ENCODE data around the gene DIS3L2.

The DIS3L2 gene

DNA sequence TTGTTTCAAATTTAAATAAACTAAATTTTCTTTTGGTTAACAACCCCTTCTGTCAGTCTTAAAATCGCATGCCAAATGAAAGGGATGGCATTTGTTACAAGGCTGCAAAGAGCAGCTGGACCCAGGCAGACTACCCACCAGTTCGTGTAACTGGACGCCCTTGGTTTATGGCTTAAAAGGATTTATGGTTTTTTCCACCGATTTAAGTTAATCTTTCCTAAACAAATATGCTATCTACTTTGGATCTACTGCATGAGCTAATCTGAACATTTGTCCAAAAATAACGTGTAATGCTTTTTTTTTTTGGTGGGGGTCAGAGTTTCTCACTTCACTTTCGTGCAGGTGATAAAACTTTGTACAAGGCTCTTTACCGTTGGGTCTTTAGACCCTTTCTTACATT lies 62.9 kb downstream of the DIS3L2 start:
- no peak overlapping the region for H3K4me3 ChIP-seq (ENCODE audit: low read length, poor library complexity, severe bottlenecking)
- H3K9me2 ChIP-seq (replicated peaks; ENCODE audit: low read depth, low read length): no peaks in the 10 kb centered on the region
- H2AFZ ChIP-seq (ENCODE audit: low read length): no peak overlapping the region
- H3K9me3 ChIP-seq (ENCODE audit: insufficient read depth, low read depth, low read length): no peaks in the 10 kb centered on the region
- H3K9ac ChIP-seq (ENCODE audit: low read depth, low read length, poor library complexity, severe bottlenecking): no peak overlapping the region
- no peaks in the 10 kb centered on the region for H4K20me1 ChIP-seq (ENCODE audit: insufficient read depth, low read length, poor library complexity, severe bottlenecking)
- H3K27me3 ChIP-seq (ENCODE audit: insufficient read depth, low read length, poor library complexity, severe bottlenecking): no peaks in the 10 kb centered on the region
- no peaks in the 10 kb centered on the region for H3F3A ChIP-seq (ENCODE audit: low read depth)
- H3K36me3 ChIP-seq (ENCODE audit: insufficient read depth, low read length): peaks cover 41% of the 10 kb centered on the region; the same call in 1 of the 2 replicates
- TF ChIP-seq, protein P1, sequence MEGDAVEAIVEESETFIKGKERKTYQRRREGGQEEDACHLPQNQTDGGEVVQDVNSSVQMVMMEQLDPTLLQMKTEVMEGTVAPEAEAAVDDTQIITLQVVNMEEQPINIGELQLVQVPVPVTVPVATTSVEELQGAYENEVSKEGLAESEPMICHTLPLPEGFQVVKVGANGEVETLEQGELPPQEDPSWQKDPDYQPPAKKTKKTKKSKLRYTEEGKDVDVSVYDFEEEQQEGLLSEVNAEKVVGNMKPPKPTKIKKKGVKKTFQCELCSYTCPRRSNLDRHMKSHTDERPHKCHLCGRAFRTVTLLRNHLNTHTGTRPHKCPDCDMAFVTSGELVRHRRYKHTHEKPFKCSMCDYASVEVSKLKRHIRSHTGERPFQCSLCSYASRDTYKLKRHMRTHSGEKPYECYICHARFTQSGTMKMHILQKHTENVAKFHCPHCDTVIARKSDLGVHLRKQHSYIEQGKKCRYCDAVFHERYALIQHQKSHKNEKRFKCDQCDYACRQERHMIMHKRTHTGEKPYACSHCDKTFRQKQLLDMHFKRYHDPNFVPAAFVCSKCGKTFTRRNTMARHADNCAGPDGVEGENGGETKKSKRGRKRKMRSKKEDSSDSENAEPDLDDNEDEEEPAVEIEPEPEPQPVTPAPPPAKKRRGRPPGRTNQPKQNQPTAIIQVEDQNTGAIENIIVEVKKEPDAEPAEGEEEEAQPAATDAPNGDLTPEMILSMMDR (conservative IDR thresholded peaks at IDR 0.05; ENCODE audit: low read length): no peak
- no peak for TF ChIP-seq EZH2phosphoT487 (IDR thresholded peaks at IDR 0.05; ENCODE audit: borderline replicate concordance)
- H3K4me2 ChIP-seq (ENCODE audit: low read depth, low read length, poor library complexity, severe bottlenecking): no peak overlapping the region
- H3K79me2 ChIP-seq (ENCODE audit: insufficient read depth, low read length): no peaks in the 10 kb centered on the region
- H3K4me1 ChIP-seq (ENCODE audit: insufficient read depth, low read length, poor library complexity, severe bottlenecking): peaks cover 6% of the 10 kb centered on the region

DNA sequence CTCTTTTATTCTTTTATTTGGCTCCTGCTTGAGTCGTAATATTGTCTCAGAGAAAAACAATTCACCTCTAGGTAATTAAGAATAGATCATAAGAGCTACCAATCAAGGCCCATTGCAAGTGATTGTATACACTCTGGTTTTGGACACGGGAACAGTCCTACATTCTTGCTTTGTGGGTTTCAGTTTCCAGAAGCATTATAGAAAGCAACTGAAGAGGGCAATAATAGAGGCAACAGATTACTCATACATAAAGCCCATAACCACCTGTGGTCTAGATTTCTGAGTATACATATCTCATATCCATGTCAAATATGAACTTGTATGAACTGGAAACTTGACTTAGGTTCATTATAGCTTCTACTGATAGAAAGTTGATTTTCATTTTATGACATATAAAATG lies 65.4 kb downstream of the DIS3L2 start:
- Histone ChIP-seq H3K9me2 (replicated peaks; ENCODE audit: low read depth, low read length) (no peaks in the 10 kb centered on the region), H3K4me1 (ENCODE audit: insufficient read depth, low read length, poor library complexity, severe bottlenecking) (peaks cover 9% of the 10 kb centered on the region), H3F3A (ENCODE audit: low read depth) (no peaks in the 10 kb centered on the region), H4K20me1 (ENCODE audit: insufficient read depth, low read length, poor library complexity, severe bottlenecking) (no peaks in the 10 kb centered on the region), H2AFZ (ENCODE audit: low read length) (no peak overlapping the region), H3K4me2 (ENCODE audit: low read depth, low read length, poor library complexity, severe bottlenecking) (no peak overlapping the region), H3K27me3 (ENCODE audit: insufficient read depth, low read length, poor library complexity, severe bottlenecking) (no peaks in the 10 kb centered on the region), H3K4me3 (ENCODE audit: low read length, poor library complexity, severe bottlenecking) (no peak overlapping the region), H3K9ac (ENCODE audit: low read depth, low read length, poor library complexity, severe bottlenecking) (no peak overlapping the region), H3K79me2 (ENCODE audit: insufficient read depth, low read length) (no peaks in the 10 kb centered on the region), H3K36me3 (ENCODE audit: insufficient read depth, low read length) (peaks cover 49% of the 10 kb centered on the region; the same call in 1 of the 2 replicates), H3K9me3 (ENCODE audit: insufficient read depth, low read depth, low read length) (no peaks in the 10 kb centered on the region)
- TF ChIP-seq, protein P1 (conservative IDR thresholded peaks at IDR 0.05; ENCODE audit: low read length): no peak

DNA sequence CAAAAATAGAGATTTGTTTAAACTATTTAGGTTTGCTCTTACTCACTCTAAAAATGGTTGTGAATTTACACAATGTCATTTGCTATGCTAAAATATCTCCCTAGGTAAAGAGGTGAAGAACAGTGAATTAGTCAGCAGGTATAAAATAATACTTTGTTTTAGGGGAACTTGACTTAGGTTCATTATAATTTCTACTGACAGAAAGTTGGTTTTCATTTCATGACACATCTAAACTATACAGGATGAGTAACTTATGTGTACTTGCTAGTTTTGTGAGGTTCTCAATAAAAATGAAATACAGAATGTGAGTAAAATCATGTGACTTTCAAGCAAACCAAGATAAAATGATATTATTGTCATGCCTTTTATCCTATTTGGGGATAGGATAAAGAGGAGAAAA lies 66.0 kb downstream of the DIS3L2 start:
- Histone ChIP-seq H3K4me2 (ENCODE audit: low read depth, low read length, poor library complexity, severe bottlenecking) (no peak overlapping the region), H3K79me2 (ENCODE audit: insufficient read depth, low read length) (no peaks in the 10 kb centered on the region), H3K4me3 (ENCODE audit: low read length, poor library complexity, severe bottlenecking) (no peak overlapping the region)

More for the DNA sequence above, 66.0 kb downstream of the DIS3L2 start:
- Histone ChIP-seq H3K9ac (ENCODE audit: low read depth, low read length, poor library complexity, severe bottlenecking) (no peak overlapping the region), H3K9me2 (replicated peaks; ENCODE audit: low read depth, low read length) (no peaks in the 10 kb centered on the region), H4K20me1 (ENCODE audit: insufficient read depth, low read length, poor library complexity, severe bottlenecking) (no peaks in the 10 kb centered on the region), H3K27me3 (ENCODE audit: insufficient read depth, low read length, poor library complexity, severe bottlenecking) (no peaks in the 10 kb centered on the region), H3K4me1 (ENCODE audit: insufficient read depth, low read length, poor library complexity, severe bottlenecking) (peaks cover 11% of the 10 kb centered on the region), H3K36me3 (ENCODE audit: insufficient read depth, low read length) (peaks cover 50% of the 10 kb centered on the region; the same call in 1 of the 2 replicates), H3F3A (ENCODE audit: low read depth) (no peaks in the 10 kb centered on the region), H2AFZ (ENCODE audit: low read length) (no peak overlapping the region), H3K9me3 (ENCODE audit: insufficient read depth, low read depth, low read length) (no peaks in the 10 kb centered on the region)
- TF ChIP-seq EZH2phosphoT487 (IDR thresholded peaks at IDR 0.05; ENCODE audit: borderline replicate concordance): no peak
- TF ChIP-seq, protein P1 (conservative IDR thresholded peaks at IDR 0.05; ENCODE audit: low read length): no peak
